H9 (cell line): ENCODE measurements around the gene ADAMTS6. TPM values are rescaled to one million over a fixed set of nuclear protein-coding genes. Genes with fewer than 3 reads are reported as not detected.

Experiments used
- DNase-seq: peaks from one replicate; pipeline ENCODE4 v3.0.0-alpha.2; 2017
- H2AFZ ChIP-seq: one replicate; pipeline ENCODE4 v1.6.1; 2013; ENCODE audit warnings: mild to moderate bottlenecking, low read length, control low read depth, moderate library complexity
- H2AK5ac ChIP-seq: 2 replicates; pipeline ENCODE4 v1.6.1; 2013; ENCODE audit warnings: low read length, control low read depth, mixed read lengths; ENCODE audit not compliant: insufficient read length
- H2BK120ac ChIP-seq: one replicate; pipeline ENCODE4 v1.6.1; 2013; ENCODE audit warnings: low read depth, mild to moderate bottlenecking, low read length, control low read depth, inconsistent platforms; ENCODE audit not compliant: poor library complexity, severe bottlenecking
- H2BK12ac ChIP-seq: 2 replicates; pipeline ENCODE4 v1.6.1; 2013; ENCODE audit warnings: low read length, control low read depth, mixed read lengths, low read depth; ENCODE audit not compliant: insufficient read length
- H2BK15ac ChIP-seq: 2 replicates; pipeline ENCODE4 v1.6.1; 2013; ENCODE audit warnings: low read depth, low read length, control low read depth
- H2BK20ac ChIP-seq: one replicate; pipeline ENCODE4 v1.6.1; 2013; ENCODE audit warnings: low read depth, mild to moderate bottlenecking, low read length, control low read depth, inconsistent platforms; ENCODE audit not compliant: poor library complexity, severe bottlenecking
- H2BK5ac ChIP-seq: 2 replicates; pipeline ENCODE4 v1.6.1; 2013; ENCODE audit warnings: low read length, control low read depth, mixed read lengths; ENCODE audit not compliant: insufficient read length
- H3K14ac ChIP-seq: 2 replicates; pipeline ENCODE4 v1.6.1; 2013; ENCODE audit warnings: low read length, control low read depth; ENCODE audit not compliant: insufficient read depth
- H3K18ac ChIP-seq: 2 replicates; pipeline ENCODE4 v1.6.1; 2013; ENCODE audit warnings: low read depth, mild to moderate bottlenecking, mixed read lengths, low read length, control low read depth; ENCODE audit not compliant: insufficient read length
- H3K23ac ChIP-seq: 2 replicates; pipeline ENCODE4 v1.6.1; 2013; ENCODE audit warnings: low read length, control low read depth, mixed read lengths, low read depth; ENCODE audit not compliant: insufficient read length
- H3K23me2 ChIP-seq: 2 replicates; pipeline ENCODE4 v1.6.1; 2013; ENCODE audit warnings: low read depth, mild to moderate bottlenecking, mixed read lengths, low read length, control low read depth; ENCODE audit not compliant: insufficient read length, poor library complexity, severe bottlenecking
- H3K27ac ChIP-seq: 2 replicates; pipeline ENCODE4 v1.5.1; 2013; ENCODE audit warnings: low read length, control low read depth, mixed read lengths, low read depth; ENCODE audit not compliant: insufficient read length
- H3K27me3 ChIP-seq: 2 replicates; pipeline ENCODE4 v1.6.1; 2013; ENCODE audit warnings: low read length, control low read depth, inconsistent platforms; ENCODE audit not compliant: insufficient read depth
- H3K4ac ChIP-seq: 2 replicates; pipeline ENCODE4 v1.6.1; 2013; ENCODE audit warnings: low read depth, mild to moderate bottlenecking, control low read depth, inconsistent platforms, low read length, moderate library complexity
- H3K4me1 ChIP-seq: 2 replicates; pipeline ENCODE4 v1.6.1; 2013; ENCODE audit warnings: low read length, control low read depth, inconsistent platforms; ENCODE audit not compliant: insufficient read depth
- H3K4me2 ChIP-seq: 2 replicates; pipeline ENCODE4 v1.6.1; 2013; ENCODE audit warnings: low read length, control low read depth, mixed read lengths; ENCODE audit not compliant: insufficient read length, insufficient read depth
- H3K56ac ChIP-seq: 2 replicates; pipeline ENCODE4 v1.6.1; 2013; ENCODE audit warnings: low read depth, mild to moderate bottlenecking, mixed read lengths, low read length, control low read depth; ENCODE audit not compliant: insufficient read length
- H3K79me1 ChIP-seq: 2 replicates; pipeline ENCODE4 v1.6.1; 2013; ENCODE audit warnings: low read depth, mild to moderate bottlenecking, moderate library complexity, low read length, control low read depth, inconsistent platforms; ENCODE audit not compliant: insufficient read depth, poor library complexity, severe bottlenecking
- H3K79me2 ChIP-seq: 2 replicates; pipeline ENCODE4 v1.6.1; 2013; ENCODE audit warnings: low read length, control low read depth, inconsistent platforms; ENCODE audit not compliant: insufficient read depth
- H3K9ac ChIP-seq: 2 replicates; pipeline ENCODE4 v1.6.1; 2013; ENCODE audit warnings: low read length, control low read depth, mixed read lengths; ENCODE audit not compliant: insufficient read length; ENCODE audit errors: extremely low read depth
- H3K9me3 ChIP-seq: one replicate; pipeline ENCODE4 v1.6.1; 2013; ENCODE audit warnings: low read depth, low read length, inconsistent platforms; ENCODE audit not compliant: control insufficient read depth
- H3T11ph ChIP-seq: one replicate; pipeline ENCODE4 v1.6.1; 2013; ENCODE audit warnings: mild to moderate bottlenecking, low read length, control low read depth, inconsistent platforms
- H4K20me1 ChIP-seq: one replicate; pipeline ENCODE4 v1.6.1; 2013; ENCODE audit not compliant: control insufficient read depth, insufficient read length, insufficient read depth
- H4K5ac ChIP-seq: 2 replicates; pipeline ENCODE4 v1.6.1; 2013; ENCODE audit warnings: low read depth, mild to moderate bottlenecking, mixed read lengths, low read length, control low read depth; ENCODE audit not compliant: insufficient read length
- H4K8ac ChIP-seq: replicated peaks from 2 replicates; pipeline ENCODE4 v1.6.1; 2013; ENCODE audit warnings: low read length, control low read depth, mixed read lengths, low read depth; ENCODE audit not compliant: insufficient read length
- H4K91ac ChIP-seq: 2 replicates; pipeline ENCODE4 v1.6.1; 2013; ENCODE audit warnings: low read depth, mild to moderate bottlenecking, moderate library complexity, mixed read lengths, low read length, control low read depth; ENCODE audit not compliant: insufficient read length
- H3K27ac Mint-ChIP-seq, 3 experiments: 2 replicates in 2 of 3; 3 replicates in 1 of 3; pipeline ENCODE4 v1.8.0; 2020 to 2021; ENCODE audit warnings: mixed read lengths in 3 of 3, mild to moderate bottlenecking in 1 of 3, moderate library complexity in 1 of 3
- H3K27me3 Mint-ChIP-seq: 2 replicates; pipeline ENCODE4 v1.8.0; 2021; ENCODE audit warnings: low read depth, mild to moderate bottlenecking, moderate library complexity, mixed read lengths
- H3K36me3 Mint-ChIP-seq, 3 experiments: 2 replicates in 2 of 3; 3 replicates in 1 of 3; pipeline ENCODE4 v1.8.0; 2020 to 2021; ENCODE audit warnings: low read depth in 3 of 3, mixed read lengths in 3 of 3; ENCODE audit not compliant: insufficient read depth in 1 of 3
- H3K4me1 Mint-ChIP-seq, 2 experiments: 2 replicates each; pipeline ENCODE4 v1.8.0; 2020; ENCODE audit warnings: mixed read lengths in 2 of 2
- H3K4me3 Mint-ChIP-seq, 2 experiments: 2 replicates in 1 of 2; 3 replicates in 1 of 2; pipeline ENCODE4 v1.8.0; 2020 to 2021; ENCODE audit warnings: mild to moderate bottlenecking in 2 of 2, mixed read lengths in 2 of 2, moderate library complexity in 1 of 2
- H3K9me3 Mint-ChIP-seq, 2 experiments: 2 replicates in 1 of 2; 3 replicates in 1 of 2; pipeline ENCODE4 v1.8.0; 2020; ENCODE audit warnings: mild to moderate bottlenecking in 2 of 2, mixed read lengths in 2 of 2, moderate library complexity in 1 of 2
- total RNA-seq: library from RNA; stranded (reverse); gene quantifications from 2 replicates; pipeline ENCODE4 v1.2.1, GENCODE V29; 2021
- TF ChIP-seq, protein P1 (sequence below): fragments of 200-600 bp; sonication (generic); conservative IDR thresholded peaks from 3 replicates; pipeline ENCODE4 v1.8.0; 2021; ENCODE audit warnings: antibody characterized with exemption, mild to moderate bottlenecking

Gene ADAMTS6
- total RNA-seq, 1 experiment from 2014 or later: 0.33 TPM

DNA sequence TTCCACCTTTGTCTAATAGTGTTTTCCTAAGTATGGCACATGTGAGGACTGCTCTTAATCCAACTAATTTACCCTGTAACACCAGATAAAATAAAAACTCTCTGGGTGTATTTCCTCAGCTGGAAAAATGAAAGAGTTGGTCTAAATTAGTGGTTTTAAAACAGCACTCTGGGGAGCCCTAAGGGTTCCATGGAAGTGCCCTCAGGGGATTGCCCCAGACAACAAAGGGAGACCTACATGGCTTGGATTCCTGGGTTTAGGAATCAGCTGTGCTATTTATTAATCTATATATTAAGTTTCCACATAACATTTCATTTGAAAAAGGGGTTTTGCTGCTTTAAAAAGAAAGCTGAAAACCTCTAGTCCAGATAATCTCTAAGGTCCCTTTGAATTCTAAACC is 20.2 kb downstream of the ADAMTS6 start:
- no peak overlapping the region for H3K18ac ChIP-seq
- H3K4ac ChIP-seq: no peak overlapping the region
- no peak overlapping the region for H3K14ac ChIP-seq
- no peak overlapping the region for H2BK120ac ChIP-seq
- no peaks in the 10 kb centered on the region for H3K9me3 Mint-ChIP-seq
- no peak overlapping the region for H2AFZ ChIP-seq
- no peak overlapping the region for H2BK20ac ChIP-seq
- H4K8ac ChIP-seq: no peak overlapping the region
- no peak overlapping the region for H3K27ac ChIP-seq
- H3K4me1 ChIP-seq: no peaks in the 10 kb centered on the region
- H2BK15ac ChIP-seq: no peak overlapping the region
- H3K36me3 Mint-ChIP-seq: no peaks in the 10 kb centered on the region
- no peak overlapping the region for H3K9ac ChIP-seq
- no peak overlapping the region for H3K4me3 Mint-ChIP-seq
- no peaks in the 10 kb centered on the region for H3K79me1 ChIP-seq
- no peak overlapping the region for H2AK5ac ChIP-seq
- no peak overlapping the region for H4K91ac ChIP-seq
- no peaks in the 10 kb centered on the region for H3K79me2 ChIP-seq
- no peak overlapping the region for H2BK5ac ChIP-seq
- TF ChIP-seq, protein P1, sequence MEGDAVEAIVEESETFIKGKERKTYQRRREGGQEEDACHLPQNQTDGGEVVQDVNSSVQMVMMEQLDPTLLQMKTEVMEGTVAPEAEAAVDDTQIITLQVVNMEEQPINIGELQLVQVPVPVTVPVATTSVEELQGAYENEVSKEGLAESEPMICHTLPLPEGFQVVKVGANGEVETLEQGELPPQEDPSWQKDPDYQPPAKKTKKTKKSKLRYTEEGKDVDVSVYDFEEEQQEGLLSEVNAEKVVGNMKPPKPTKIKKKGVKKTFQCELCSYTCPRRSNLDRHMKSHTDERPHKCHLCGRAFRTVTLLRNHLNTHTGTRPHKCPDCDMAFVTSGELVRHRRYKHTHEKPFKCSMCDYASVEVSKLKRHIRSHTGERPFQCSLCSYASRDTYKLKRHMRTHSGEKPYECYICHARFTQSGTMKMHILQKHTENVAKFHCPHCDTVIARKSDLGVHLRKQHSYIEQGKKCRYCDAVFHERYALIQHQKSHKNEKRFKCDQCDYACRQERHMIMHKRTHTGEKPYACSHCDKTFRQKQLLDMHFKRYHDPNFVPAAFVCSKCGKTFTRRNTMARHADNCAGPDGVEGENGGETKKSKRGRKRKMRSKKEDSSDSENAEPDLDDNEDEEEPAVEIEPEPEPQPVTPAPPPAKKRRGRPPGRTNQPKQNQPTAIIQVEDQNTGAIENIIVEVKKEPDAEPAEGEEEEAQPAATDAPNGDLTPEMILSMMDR: no peak
- H3K4me1 Mint-ChIP-seq: no peaks in the 10 kb centered on the region
- no peaks in the 10 kb centered on the region for H3K27me3 ChIP-seq
- H4K20me1 ChIP-seq: no peaks in the 10 kb centered on the region
- H3K23me2 ChIP-seq: no peaks in the 10 kb centered on the region
- no peak overlapping the region for H4K5ac ChIP-seq
- H3K9me3 ChIP-seq: no peaks in the 10 kb centered on the region
- no peak overlapping the region for H3K4me2 ChIP-seq
- no peak overlapping the region for H3K23ac ChIP-seq
- no peak for DNase-seq
- H2BK12ac ChIP-seq: no peak overlapping the region
- H3K56ac ChIP-seq: no peak overlapping the region
- H3K27me3 Mint-ChIP-seq: no peaks in the 10 kb centered on the region
- no peak overlapping the region for H3K27ac Mint-ChIP-seq
- no peak overlapping the region for H3T11ph ChIP-seq
